Astrocyte (in vitro differentiated cells and primary cell): ENCODE measurements around the gene AKT3.

Experiments
- CTCF ChIP-seq: IDR thresholded peaks from 2 replicates; pipeline ENCODE4 v1.5.1; 2011; ENCODE audit warnings: low read depth, mild to moderate bottlenecking, inconsistent platforms, low read length, moderate library complexity; ENCODE audit not compliant: insufficient read depth
- EZH2 ChIP-seq: IDR thresholded peaks from 2 replicates; pipeline ENCODE4 v1.6.1; 2012; ENCODE audit warnings: mild to moderate bottlenecking, low read length, inconsistent platforms; ENCODE audit not compliant: insufficient read depth

GRCh38 chr1:243440406-243440805, 409.6 kb downstream of the AKT3 start:
- TF ChIP-seq CTCF (no peak), EZH2 (no peak)
